Activated B cell treated with CpG ODN at 0.5 μM for 24 hours (primary cell): ENCODE measurements around the gene ROR2. TPM values are rescaled to one million over a fixed set of nuclear protein-coding genes. Genes with fewer than 3 reads are reported as not detected.

Experiments used
- ATAC-seq: fragments of 200-7000 bp; cut with Tn5 transposase; one replicate; pipeline ENCODE4 v1.10.0; 2021; ENCODE audit warnings: low read depth, mild to moderate bottlenecking, moderate library complexity
- CTCF ChIA-PET: fragments of 350-600 bp; sonication (Branson Sonifier 250); formaldehyde crosslinking; loops from one replicate; lab custom pipeline; 2021; ENCODE audit warnings: antibody characterized with exemption; lab: Charles Lee
- POLR2A ChIA-PET: fragments of 350-600 bp; sonication (Branson Sonifier 250); formaldehyde crosslinking; loops from one replicate; lab custom pipeline; 2021; ENCODE audit warnings: antibody characterized with exemption; lab: Charles Lee
- DNase-seq: peaks from one replicate; pipeline ENCODE4 v3.0.0; 2022
- H3K27ac Mint-ChIP-seq: one replicate; pipeline ENCODE4 v1.8.0; 2020; ENCODE audit warnings: mixed read lengths
- H3K27me3 Mint-ChIP-seq: one replicate; pipeline ENCODE4 v1.8.0; 2021; ENCODE audit warnings: mixed read lengths
- H3K36me3 Mint-ChIP-seq: one replicate; pipeline ENCODE4 v1.8.0; 2021; ENCODE audit warnings: low read depth, mixed read lengths
- H3K4me1 Mint-ChIP-seq: one replicate; pipeline ENCODE4 v1.8.0; 2021; ENCODE audit warnings: mixed read lengths
- H3K4me3 Mint-ChIP-seq: one replicate; pipeline ENCODE4 v1.8.0; 2020; ENCODE audit warnings: mild to moderate bottlenecking, mixed read lengths
- H3K9me3 Mint-ChIP-seq: one replicate; pipeline ENCODE4 v1.8.0; 2020; ENCODE audit warnings: mixed read lengths
- intact Hi-C: fragments of 100-400 bp; cut with micrococcal nuclease; formaldehyde crosslinking; loops from one replicate; pipeline ENCODE4 v1.15.1; 2024
- total RNA-seq: library from RNA; stranded (reverse); gene quantifications from 2 replicates; pipeline ENCODE4 v1.2.3, GENCODE V29; 2022
- TF ChIP-seq, protein P1 (sequence below): fragments of 200-600 bp; IDR thresholded peaks from one replicate; pipeline ENCODE4 v1.8.0; 2022; ENCODE audit warnings: antibody characterized with exemption, mild to moderate bottlenecking

The ROR2 gene
- total RNA-seq, 1 donor from 2014 or later, result not detected

DNA sequence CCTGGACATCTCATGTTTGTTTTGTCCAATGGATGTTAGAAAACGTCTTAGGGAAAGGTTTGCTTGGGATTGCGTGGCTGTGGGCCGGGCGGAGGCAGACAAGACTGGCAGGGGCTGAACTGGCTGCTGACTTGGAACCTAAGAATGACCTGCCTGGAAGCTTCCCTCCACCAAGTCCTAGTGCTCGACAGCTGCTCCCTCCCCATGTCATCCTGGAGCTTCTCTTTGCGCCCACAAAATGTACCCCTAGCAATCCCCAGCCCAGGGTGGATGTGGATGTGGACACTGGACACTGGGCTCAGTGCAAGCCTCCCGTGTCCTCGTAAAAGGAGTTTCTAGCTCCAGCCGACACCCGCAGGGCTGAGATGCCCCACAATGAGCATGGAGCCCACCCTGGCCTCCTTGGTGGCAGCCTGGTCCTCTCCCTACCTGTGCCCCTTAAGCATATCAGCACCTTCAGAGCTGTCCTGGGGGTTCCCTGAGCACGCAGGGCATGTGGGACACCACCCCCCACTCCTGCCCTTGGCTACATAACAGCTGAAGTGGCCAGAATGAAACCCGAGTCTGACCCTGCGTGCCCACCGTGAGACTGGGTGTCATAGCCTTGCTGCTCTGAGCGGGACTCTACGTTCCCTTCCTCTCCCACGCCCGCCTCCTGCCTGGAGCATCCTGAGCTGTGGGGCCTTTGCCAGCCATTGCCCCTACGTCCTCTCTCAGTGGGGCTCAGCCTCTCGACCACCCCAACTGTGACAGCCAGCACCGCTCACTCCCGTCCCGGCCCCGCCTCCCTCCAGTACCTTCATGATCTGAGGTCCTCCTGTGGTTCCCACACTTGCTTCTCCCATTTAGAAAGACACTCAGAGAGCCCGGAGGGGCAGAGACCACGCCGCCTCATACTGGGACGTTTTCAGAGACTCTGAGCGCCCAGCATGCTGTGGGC, 180.8 kb downstream of the ROR2 start:
- CTCF ChIA-PET, result no interaction called here
- POLR2A ChIA-PET, result no interaction called here
- DNase-seq (no peak), ATAC-seq (no peak)
- Mint-ChIP-seq H3K36me3 (no peaks in the 10 kb centered on the region), H3K27ac (no peak overlapping the region), H3K4me1 (no peaks in the 10 kb centered on the region), H3K27me3 (peaks cover 28% of the 10 kb centered on the region), H3K9me3 (peaks cover 7% of the 10 kb centered on the region), H3K4me3 (no peak overlapping the region)
- intact Hi-C loops, result no loop called here
- TF ChIP-seq, protein P1, sequence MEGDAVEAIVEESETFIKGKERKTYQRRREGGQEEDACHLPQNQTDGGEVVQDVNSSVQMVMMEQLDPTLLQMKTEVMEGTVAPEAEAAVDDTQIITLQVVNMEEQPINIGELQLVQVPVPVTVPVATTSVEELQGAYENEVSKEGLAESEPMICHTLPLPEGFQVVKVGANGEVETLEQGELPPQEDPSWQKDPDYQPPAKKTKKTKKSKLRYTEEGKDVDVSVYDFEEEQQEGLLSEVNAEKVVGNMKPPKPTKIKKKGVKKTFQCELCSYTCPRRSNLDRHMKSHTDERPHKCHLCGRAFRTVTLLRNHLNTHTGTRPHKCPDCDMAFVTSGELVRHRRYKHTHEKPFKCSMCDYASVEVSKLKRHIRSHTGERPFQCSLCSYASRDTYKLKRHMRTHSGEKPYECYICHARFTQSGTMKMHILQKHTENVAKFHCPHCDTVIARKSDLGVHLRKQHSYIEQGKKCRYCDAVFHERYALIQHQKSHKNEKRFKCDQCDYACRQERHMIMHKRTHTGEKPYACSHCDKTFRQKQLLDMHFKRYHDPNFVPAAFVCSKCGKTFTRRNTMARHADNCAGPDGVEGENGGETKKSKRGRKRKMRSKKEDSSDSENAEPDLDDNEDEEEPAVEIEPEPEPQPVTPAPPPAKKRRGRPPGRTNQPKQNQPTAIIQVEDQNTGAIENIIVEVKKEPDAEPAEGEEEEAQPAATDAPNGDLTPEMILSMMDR, result no peak

DNA sequence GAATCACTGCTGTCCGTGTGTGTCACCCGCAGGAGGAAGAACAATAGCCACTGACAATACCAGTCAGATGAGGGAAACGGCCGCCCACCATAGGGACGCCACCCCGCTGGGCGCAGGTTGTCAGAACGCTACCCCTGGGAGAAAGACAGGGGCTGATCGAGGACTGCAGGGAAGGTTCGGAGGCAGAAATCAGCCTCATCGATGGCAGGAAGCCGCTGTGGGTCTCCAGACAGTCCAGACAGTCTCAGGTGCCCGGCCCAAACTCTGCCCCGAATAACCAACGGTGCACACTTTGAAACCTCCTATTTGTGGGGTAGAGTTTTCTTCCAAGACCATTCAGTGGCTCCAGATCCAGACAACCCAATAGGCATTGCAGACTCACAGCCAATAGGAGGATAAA, 181.5 kb downstream of the ROR2 start:
- DNase-seq (no peak), ATAC-seq (no peak)
- ChIA-PET CTCF (no interaction called here), POLR2A (no interaction called here)
- TF ChIP-seq, protein P1, result no peak
- Mint-ChIP-seq H3K27ac (no peak overlapping the region), H3K4me1 (no peaks in the 10 kb centered on the region), H3K36me3 (no peaks in the 10 kb centered on the region), H3K9me3 (peaks cover 7% of the 10 kb centered on the region), H3K4me3 (no peak overlapping the region), H3K27me3 (peaks cover 27% of the 10 kb centered on the region)
- intact Hi-C loops, result no loop called here

DNA sequence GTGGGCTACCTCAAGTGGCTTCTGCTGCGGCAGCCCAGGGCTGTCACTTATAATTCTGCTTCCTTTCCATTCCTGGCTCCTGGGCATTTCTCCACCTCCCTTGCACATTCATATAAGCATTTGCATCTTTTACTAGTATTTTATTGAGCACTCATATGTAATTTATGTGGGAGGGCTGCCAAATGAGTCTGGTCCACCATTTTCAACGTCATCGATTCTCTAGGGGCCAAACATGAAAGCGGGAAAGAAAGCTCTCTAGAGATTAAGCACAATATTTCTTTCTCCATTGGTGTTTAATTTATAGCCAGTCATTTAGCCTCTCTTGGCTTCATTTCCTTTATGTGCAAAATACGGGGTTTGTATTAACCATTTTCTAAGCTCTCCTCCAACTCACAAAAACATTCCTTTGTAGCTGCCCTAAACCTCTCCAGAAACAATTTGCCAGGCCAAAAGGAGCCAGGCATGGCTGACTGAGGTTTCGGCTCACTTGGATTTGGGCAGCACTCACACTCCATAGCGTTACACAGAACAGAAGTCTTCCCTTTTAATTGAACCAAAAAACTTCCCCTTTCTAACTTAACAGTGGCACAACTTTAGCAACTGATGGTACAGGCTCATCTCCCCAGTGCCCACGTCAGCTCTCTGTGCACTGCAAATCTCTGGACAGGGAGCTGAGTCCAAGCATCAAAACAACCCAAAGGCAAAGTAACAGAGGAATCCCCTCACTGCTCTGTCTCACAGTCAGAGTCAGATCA, 183.5 kb downstream of the ROR2 start:
- intact Hi-C loops, result no loop called here
- no peaks in the 10 kb centered on the region for H3K4me1 Mint-ChIP-seq
- no peak overlapping the region for H3K27ac Mint-ChIP-seq
- ChIA-PET POLR2A (no interaction called here), CTCF (no interaction called here)
- DNase-seq, result no peak
- peaks cover 30% of the 10 kb centered on the region for H3K27me3 Mint-ChIP-seq
- H3K36me3 Mint-ChIP-seq, result no peaks in the 10 kb centered on the region
- TF ChIP-seq, protein P1, result no peak
- peaks cover 10% of the 10 kb centered on the region for H3K9me3 Mint-ChIP-seq
- no peak overlapping the region for H3K4me3 Mint-ChIP-seq
- ATAC-seq, result no peak

DNA sequence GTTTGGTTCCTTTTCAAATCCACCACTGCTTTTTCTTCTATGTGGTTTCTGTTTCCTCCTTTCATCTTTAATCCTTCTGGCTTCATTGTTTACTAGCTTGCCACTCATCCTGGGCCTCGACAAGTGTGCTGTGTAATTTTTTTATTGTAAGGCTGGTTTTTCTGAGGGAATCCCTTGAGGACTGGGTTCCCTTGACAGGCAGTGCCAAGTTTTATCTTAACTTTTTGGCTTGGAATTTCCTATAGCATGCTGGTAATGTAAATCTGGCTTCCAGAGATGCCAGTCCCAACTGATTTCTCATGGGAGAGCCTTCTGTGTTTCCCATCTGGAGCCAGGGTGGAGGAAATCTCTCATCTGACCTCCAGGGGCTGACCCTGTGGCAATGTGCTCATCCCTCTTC, 184.7 kb downstream of the ROR2 start:
- no peak for ATAC-seq
- no peaks in the 10 kb centered on the region for H3K36me3 Mint-ChIP-seq
- no peaks in the 10 kb centered on the region for H3K4me1 Mint-ChIP-seq
- CTCF ChIA-PET, result no interaction called here
- peaks cover 10% of the 10 kb centered on the region for H3K9me3 Mint-ChIP-seq
- peaks cover 30% of the 10 kb centered on the region for H3K27me3 Mint-ChIP-seq
- H3K4me3 Mint-ChIP-seq, result no peak overlapping the region
- DNase-seq, result no peak
- H3K27ac Mint-ChIP-seq, result no peak overlapping the region
- TF ChIP-seq, protein P1, result no peak
- POLR2A ChIA-PET, result no interaction called here
- intact Hi-C loops, result no loop called here

DNA sequence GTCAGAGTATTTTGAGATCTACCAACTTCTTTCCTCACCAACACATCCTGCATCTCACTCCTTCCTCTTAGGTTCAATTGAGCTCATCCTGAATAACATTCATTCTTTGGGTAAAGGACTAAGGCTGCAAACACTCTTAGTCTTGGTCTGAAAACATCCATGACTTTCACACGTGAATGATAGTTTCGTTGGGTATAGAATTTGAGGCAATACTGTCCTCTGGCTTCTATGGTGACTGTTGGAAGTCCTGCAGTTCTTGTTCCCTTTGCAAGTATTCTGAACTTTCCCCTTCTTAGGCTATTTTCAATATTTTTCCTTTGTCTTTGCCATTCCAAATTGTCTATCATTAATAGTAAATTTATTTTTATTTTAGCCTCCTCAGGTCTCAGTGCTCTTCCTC, 185.4 kb downstream of the ROR2 start:
- TF ChIP-seq, protein P1, result no peak
- POLR2A ChIA-PET, result no interaction called here
- no peaks in the 10 kb centered on the region for H3K4me1 Mint-ChIP-seq
- no peak for ATAC-seq
- CTCF ChIA-PET, result no interaction called here
- H3K9me3 Mint-ChIP-seq, result peaks cover 10% of the 10 kb centered on the region
- intact Hi-C loops, result no loop called here
- no peaks in the 10 kb centered on the region for H3K36me3 Mint-ChIP-seq
- H3K27ac Mint-ChIP-seq, result no peak overlapping the region
- DNase-seq, result no peak
- H3K27me3 Mint-ChIP-seq, result peaks cover 30% of the 10 kb centered on the region
- H3K4me3 Mint-ChIP-seq, result no peak overlapping the region
